Activated T-cell treated with anti-CD3 and anti-CD28 coated beads, Interleukin-2, amount 50 U/mL, for 48 hours (primary cell): ENCODE data around the gene AP2A2.

Experiments
- DNase-seq, 2 experiments: peaks; one replicate each; pipeline ENCODE4 v3.0.0-alpha.2; 2020

Gene AP2A2

DNA sequence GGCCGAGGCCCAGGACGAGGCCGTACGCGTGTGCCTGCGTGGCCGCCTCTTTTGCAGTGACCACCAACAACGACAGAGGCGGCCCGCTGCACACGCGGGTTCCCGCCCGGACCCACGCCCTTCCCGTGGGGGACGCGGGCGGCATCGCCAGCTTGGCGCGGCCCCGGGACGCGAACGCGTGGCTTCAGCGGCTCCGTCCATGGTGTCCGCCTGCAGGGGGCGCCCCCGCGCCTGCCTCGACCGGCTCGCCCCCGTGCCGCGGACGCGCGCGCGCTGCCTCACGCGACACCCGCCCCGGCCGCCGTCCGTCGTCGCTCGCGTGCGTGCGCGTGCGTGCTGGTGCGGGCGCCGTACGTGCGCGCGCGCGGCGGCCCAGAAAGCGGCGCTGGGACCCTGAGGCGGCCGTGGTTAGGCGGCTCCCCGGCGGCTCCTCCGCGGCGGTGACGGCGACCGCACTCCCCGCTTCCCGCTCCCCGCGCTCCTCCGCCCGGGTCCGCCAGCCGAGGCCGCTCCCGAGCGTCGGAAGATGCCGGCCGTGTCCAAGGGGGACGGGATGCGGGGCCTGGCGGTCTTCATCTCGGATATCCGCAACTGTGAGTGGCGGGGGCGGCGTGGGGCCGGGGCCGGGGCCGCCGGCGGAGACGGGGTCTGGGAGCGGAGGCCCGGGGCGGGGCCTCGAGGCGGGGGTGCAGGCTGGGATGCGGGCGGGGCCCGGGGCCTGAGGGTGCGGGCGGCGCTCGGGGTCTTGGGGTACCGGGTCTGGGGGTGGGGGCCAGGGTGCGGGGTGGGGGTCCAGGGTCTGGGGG lies at the start of gene AP2A2:
Gene AP2A2, plus strand, starts transcription at position 375 of the 806 bp plus-strand sequence. Its CDS starts 152 bp downstream, at position 527.
- peak; percentile 91 to 94 for DNase-seq

DNA sequence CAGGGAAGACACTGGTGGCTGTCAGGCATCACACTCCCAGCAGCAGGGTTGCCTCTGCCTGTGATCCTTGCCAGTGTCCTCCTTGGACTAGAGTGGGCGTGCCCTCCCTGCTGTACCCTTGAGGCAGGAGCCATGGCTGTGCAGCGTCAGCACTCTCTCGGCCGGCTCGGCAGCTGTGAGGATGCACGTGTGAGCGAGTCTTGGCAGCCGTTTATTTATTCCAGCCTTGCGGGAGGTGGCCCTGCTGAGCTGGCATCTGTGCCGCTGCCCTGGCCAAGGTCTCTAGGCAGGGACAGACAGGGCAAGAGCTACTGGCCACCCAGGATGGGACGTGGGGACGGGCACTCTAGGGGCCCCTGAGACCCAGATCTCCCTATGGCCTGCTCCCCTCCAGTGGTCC lies 49.1 kb upstream of the AP2A2 start:
- DNase-seq = no peak

DNA sequence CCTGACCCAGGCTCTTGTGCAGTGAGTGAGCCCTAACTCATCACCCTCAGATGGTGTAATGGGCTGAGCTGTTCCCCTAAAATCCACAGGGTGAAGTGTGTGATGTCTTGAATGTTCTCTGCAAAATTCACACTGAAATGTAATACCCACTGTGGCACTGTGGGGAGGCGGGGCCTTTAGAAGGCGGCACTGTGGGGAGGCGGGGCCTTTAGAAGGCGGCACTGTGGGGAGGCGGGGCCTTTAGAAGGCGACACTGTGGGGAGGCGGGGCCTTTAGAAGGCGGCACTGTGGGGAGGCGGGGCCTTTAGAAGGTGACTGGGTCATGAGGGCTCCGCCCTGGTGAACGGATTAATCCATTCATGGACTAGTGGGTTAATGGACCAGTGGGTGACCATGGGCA lies 48.1 kb upstream of the AP2A2 start:
- DNase-seq = peak; percentile 67 to 69

DNA sequence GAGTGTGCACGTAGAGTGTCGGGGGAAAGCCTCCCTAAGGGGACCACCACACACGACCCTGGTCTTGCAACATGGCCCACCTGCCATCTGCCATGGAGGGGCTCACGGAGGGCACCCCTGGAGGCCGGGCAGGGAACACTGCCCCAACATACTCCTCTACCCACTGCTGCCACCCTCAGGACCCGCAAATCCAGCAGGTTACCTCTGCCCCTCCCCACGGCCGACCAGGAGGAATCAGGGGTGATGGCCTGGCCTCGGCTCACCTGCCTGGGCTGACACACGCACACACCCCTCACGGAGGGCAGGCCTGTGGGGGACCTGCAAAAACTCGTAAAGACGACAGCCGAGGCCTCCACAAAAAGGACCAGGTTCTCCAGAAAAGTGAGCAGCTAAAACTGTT lies 45.2 kb upstream of the AP2A2 start:
- DNase-seq = no peak

DNA sequence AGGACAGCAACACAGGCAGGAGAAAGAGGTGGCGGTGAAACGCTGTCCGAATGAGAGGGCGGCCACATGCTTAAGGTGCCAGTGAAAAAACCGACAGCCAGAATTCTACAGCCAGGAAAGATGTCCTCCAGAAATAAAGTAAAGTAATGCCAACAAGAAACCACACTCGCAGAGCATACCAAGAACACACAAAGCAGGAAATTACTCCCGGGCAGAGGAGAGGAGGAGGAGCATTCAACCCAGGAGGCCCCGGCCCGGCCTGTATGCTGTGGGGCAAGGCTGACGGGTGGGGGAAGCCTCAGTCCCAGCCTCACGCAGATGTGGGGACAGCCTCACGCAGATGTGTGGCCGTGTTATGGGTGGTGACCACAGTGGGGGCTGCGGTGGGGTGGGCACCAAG lies 43.1 kb upstream of the AP2A2 start:
- DNase-seq = no peak

DNA sequence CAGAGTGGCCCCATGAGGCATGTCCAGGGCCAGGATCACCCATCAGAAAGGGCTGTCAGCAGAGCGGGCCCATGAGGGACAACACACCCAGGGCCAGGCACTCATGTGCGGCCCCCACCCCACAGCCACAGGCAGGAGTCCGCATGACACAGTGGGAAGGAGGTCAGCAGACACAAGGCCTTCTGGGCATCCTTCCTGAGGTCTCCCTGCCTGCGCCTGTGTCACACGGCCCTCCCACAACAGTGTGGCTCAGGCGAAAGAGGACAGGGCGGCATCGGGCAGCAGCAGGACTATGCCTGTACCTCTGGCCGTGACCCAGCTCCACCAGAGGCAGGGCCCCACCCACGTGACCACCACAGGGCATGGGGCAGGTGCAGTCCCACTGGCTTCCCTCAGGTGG lies 42.1 kb upstream of the AP2A2 start:
- DNase-seq = no peak

DNA sequence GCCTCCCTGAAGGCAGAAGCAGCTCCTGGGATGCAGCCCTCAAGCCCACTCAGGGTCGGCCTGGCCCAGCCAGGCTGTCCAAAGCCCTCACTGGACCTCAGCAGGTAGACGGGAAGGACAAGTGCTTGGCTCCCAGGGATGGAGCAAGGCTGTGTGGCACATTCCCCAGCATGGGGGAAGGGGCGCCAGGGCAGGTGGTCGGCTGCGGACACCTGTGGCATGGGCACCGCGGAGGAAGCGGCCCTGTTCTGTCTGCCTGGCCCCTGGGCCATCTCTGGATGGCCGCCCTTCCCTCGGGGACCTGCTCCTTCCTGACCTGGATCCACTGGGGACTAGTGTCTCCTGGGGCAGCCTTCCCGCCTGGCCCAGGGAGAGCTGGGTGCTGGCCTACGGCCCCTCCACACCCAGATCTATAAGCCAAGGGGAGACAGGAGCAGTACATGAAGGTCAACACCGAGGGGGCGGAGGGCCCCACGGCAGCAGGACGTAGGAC lies 41.0 kb upstream of the AP2A2 start:
- DNase-seq = no peak

DNA sequence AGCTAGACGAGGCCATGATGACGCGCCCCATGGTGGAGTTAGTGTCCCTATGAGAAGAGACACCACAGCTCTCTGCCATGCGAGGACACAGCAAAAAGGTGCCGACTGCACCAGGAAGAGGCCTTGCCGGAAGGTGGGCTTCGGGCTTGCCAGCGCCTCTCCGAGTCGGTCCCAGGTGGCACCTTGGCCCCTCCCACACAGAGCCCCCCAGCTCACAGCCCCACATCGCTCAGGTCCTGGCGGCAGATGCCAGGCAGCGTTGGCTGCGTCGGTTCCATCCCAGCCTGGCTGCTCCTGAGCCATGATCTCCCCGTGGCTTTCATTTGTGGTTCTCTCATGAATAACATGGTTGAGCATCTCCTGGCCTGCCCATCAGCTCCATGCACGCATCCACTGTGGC lies 39.1 kb upstream of the AP2A2 start:
- no peak for DNase-seq

DNA sequence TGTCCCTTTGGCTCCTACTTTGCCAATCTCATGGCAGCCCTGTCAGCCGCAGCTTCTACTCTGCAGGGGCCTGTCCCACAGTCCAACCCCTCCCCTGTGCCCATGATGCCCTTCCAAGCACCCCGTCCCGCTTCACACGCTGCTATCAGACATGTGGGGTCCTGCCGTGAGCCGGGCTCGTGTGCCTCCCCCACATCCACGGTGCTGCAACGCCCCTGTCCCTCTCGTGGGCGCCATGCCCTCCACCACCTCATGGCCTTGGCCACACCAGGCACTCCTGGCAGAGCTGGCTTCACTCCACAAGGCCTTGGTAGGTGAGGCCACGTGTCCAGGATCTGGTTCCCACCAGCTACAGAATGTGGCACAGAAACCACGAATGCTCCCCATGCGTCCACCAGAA lies 38.1 kb upstream of the AP2A2 start:
- no peak for DNase-seq

DNA sequence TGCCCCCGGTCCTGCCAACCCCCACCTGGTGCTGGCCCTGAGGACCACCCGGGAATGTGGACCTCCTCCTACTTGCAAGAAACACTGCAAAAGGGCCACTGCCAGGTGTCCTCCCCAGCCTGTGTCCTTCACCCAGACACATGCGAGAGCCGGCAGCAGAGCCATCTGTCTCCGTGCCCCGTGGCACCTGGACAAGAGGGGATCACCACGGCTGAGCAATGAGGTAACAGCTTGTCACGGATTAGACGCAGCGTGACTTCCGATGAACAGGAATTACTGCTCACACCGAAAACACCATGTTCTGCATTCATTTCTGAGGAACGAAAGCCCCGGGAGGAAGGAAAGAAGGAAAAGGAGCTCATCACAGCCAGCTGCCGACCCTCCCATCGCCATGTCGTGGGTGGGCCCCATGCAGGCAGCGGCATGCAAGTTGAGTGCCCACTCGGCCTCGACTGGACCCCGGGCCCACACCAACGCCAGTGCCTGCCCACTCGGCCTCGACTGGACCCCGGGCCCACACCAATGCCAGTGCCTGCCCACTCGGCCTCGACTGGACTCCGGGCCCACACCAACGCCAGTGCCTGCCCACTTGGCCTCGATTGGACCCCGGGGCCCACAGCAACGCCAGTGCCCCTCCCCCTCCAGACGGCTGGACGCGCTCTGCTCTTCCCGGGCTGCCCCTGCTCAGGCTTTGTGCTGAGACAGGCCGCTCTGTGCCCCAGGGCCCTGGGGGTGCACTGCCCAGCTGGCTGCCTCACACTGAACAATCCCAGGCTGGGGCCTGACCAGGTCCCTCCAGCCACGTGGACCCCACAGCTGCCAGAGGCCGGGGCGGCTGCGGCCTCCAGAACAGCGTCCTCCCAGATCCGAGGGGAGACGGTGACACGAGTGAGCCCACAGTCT lies 37.1 kb upstream of the AP2A2 start:
- no peak for DNase-seq

DNA sequence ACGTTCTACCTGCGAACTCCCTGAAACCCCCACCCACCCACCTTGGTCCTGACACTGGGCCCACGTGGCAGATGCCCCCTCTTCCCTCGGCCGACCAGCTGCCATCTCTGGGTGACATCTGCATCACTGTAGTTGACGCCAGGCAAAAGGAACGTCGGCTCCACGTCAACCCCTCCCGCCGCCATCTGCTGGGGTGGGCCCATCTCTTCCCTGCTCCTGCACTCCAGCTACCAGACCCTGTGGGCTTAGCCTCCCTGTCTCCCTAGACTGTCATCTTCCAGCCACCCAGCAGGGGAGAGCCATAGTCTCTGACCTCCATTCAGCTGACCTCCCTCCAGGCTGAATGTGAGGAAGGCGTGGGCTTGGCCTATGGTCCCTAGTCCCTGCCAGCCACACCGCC lies 36.4 kb upstream of the AP2A2 start:
- no peak for DNase-seq

DNA sequence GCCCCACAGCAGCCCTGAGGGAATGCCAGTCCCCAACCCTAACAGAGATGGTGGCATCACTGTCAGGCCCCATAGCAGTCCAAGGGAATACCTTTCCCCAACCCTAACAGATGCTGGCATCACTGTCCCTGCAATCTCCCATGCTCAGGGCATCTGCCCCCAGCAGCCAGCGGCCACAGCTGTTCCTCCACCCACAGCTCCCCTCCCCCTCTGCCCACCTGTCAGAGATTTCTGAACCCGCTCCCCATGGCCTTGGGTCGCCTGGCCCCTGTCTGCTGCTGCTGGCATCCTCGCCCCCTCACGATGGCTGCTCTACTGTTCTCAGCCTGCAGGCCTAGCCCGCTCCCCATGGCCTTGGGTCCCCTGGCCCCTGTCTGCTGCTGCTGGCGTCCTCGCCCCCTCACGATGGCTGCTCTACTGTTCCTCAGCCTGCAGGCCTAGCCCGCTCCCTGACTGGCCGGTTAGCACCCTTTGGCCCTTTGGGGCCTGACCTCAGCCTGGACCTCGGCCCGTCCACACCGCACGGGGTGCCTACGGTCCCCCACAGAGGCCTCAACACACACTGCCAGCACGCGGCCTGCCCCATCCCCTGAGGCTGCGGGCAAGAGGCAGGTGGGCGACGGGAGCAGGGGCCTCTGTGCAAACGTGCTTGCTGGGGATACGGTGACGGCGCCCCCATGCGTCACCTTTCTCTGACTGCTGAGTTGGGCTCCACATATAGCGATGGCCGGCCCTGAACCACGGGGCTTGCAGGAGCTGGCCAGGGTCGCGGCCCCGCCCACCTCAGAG lies 35.8 kb upstream of the AP2A2 start:
- DNase-seq = no peak

DNA sequence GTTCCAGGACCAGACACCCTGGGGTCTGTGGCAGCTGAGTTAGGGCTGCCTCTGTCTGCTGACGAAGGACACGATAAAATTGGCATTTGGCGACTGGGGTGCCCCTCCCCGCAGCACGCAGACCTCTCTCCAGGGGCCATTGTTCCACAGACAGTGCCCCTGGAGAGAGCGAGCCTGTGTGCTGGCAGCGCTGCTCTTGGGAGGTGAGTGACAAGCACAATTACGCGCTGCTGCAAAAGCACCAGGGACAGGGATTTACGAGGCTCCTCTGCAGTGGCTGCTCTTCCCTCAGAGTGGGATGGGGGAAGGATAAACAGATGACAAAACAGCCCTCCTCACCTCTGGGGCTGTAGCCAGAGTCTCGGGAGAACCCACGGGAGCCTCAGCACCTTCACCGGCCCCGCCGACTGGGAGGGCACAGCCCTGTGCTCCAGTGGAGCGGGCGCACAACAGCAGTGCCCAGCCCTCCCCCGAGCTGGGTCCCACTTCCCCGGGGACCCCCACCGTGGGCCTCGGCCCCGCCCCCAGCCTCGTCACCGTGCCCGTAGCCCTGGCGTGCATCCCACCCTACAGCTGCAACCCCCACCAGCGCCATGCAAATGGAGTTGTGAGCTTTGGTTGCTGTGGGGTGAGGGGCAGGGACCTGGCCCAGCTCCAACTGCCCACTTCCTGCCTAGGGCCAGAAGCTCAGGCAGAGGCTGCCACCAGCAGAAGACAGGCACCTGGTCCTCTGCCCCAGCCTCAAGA lies 34.7 kb upstream of the AP2A2 start:
- DNase-seq = no peak

DNA sequence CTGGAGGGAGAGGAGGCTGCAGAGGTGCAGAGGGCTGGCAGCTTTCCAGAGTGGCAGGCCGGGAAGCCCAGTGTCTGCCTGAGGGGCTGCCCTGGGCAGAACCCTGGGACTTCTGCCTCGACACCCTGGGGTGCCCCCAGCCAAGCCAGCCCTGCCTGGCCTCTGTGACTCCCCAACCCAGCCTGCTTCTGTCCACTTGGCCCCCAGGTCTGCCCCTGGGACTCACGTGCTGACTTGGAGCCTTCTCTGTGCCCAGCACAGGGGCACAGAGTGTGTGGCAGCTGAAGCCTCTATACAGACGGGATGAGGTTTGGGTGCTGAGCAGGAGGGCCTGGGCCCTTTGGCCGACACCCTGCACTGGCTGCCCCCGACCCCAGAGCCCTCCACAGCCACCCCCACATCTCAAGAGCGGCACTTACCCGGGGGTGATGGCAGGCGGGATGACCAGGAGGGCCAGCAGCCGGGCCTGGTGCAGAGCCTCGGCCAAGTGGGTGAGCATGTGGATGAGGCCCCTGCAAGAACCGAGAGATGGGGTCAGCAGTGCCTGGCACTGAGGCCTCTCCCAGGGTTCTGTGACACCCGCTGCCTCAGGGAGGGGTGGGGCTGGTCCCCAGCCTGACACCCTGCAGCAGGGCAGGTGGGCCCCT lies 32.5 kb upstream of the AP2A2 start:
- DNase-seq = no peak

DNA sequence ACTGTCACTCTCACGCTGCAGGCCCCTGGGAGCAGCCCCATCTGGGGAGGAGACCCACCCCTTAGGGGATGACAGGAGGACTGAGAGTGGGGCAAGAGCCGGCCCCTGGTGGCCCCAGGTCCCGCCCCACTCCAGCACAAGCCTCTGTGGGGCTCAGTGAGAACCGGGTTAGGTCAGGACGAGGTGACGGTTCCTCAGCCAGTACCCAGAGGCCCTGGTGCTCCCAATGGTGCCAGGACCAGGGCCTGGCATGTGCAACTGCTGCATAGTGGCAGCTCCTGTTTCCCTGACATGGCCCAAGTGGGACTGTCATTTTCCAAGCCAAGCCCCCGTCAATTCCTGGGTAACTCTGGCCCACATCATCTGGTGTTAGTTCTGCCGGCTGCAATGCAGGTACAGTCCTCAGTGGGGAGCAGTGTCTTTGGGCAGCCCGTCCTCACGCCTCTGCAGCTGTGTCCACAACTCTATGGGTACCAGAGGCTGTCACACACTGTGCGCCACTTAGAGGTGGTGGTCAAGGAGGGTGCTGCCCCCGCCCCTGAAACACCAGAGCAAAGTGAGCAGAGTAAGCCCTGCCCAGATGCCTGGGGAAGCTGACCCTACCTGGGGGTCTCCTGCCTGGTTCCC lies 31.0 kb upstream of the AP2A2 start:
- DNase-seq = no peak

DNA sequence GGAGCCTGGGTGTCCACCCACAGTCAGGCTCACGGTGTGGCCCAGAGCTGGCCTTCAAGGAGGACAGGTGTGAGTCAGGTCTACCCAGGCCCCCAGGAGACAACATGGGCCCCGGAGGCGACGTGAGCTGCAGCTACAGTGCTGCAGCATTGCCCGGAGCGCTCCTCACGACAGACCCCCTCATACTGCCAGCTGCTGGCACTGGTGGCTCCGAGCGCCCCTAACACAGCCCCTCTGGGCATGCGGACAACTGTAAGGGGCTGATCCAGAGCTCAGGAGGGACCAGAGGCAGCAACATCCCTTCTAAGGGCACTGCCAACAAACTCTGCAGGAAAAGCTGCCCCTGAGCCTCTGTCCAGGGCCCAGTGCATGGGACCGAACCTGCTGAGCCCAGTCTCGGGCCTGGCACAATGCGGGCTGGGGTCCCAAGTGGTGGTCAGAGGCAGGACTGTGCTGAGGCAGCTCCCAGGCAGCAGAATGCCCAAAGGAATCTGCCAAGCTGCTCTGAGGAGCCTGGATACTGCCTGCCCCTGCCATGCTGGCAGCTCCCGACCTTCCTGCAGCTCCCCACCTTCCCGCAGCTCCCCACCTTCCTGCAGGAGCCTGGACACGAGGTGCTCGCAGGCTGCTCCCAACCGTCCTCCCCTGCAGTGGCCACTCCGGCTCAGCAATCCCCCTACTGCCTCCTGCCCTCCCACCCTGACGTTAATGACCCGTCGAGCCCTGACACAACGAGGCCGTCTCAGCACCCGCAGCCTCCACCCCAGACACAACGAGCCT lies 30.1 kb upstream of the AP2A2 start:
- DNase-seq = no peak

DNA sequence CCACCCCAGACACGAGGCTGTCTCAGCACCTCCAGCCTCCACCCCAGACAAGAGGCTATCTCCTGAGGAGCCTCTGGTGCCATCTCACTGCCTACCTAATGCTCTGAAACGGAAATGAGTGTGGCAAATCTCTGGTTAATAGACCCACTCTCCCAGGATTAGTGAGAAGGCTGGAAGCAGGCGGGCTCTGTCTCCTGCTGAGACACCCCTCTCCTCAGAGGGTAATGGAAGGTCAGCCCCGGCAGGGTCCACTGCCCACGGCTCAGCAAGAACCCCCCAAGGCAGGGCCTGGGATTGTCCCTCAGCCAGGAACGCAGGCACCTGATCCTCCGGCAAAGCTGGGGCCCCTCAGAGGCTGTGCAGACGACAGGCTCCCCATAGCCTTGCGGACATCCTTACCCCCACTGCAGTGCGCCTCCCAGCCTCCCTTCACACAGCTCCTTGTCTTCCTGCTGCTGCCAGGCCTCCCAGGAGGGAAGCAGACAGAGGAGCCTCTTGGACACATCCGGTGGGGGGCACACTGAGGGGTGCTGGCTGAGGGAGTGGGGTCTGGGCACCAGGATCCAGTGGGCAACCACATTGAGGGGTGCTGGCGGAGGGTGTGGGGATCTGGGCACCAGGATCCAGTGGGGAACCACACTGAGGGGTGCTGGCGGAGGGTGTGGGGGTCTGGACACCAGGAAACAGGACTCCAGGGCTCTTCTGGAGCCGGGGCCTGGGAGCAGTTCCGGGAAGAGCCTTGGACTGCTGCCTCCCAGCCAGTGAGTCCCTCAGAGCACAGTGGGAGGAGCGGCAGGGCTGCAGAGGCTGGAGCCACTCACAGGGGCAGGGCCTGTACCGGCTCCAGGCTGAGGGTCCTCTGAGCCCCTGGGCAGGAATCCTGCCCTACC lies 28.2 kb upstream of the AP2A2 start:
- DNase-seq = no peak

DNA sequence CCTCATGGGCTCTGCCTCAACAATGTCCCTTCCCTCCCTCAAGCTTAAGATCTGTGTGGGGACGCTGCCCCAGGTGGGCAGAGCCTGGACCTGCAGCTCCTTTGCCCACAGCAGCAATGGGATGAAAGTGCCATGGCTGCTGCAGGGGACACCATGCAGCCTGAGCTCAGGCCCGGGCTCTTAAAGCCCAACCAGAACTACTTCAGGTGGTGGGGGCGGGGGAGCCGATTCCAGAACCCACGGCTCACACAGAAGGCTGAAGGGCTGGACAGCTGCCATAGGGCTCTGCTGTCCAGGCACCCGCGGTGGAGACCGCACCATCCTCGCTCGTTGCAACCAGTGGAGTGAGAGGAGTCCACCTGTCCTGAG lies 27.5 kb upstream of the AP2A2 start:
- DNase-seq = no peak

DNA sequence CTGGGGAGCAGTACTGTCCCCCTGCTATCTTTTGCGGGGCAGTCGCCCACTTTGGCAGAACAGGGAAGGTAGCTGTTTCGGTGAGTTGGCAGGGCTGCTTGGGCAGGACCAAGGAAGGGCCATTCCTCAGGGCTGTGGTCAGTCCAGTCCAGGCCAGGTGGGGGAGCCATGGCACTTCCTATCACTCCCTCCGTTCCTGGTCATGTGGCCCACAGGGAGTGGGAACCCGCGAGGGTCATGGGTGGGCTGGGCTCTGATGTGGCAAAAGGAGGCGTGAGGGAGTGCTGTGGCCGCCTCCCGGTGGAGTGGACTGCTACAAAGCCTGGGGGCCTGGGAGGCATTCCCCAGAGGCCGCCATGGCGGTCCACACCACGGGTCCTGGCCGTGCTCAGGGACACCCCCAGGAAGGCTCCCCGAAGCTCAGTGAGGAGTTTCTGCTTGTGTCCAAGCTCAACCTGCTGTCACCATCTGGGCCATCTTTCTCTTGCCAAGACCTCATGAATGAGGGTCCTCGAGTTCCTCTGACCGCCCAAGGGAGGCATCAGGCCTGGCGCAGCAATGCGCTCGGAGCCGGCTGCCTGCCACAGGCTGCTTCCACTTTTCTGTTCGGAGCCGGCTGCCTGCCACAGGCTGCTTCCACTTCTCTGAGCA lies 27.0 kb upstream of the AP2A2 start:
- no peak for DNase-seq
